GM18861 (cell line): Measurements from ENCODE around the gene ATP11B.

Experiments used
- ATAC-seq: cut with Tn5 transposase; IDR thresholded peaks from one replicate; pipeline ENCODE4 v1.9.1; 2021; ENCODE audit not compliant: unreplicated experiment

ATP11B gene

GRCh38 chr3:182908471-182908870 lies 115.2 kb downstream of the ATP11B start:
- ATAC-seq = no peak

- ATAC-seq = no peak
Observed at GRCh38 chr3:182909318-182910040, 116.2 kb downstream of the ATP11B start.

- no peak for ATAC-seq
Observed at GRCh38 chr3:182910936-182911781, 117.9 kb downstream of the ATP11B start.

GRCh38 chr3:182911782-182912111 lies 118.4 kb downstream of the ATP11B start:
- no peak for ATAC-seq

GRCh38 chr3:182912474-182912873 lies 119.2 kb downstream of the ATP11B start:
- ATAC-seq = no peak

- peak; percentile 95 for ATAC-seq
Observed at GRCh38 chr3:182913889-182914288, 120.6 kb downstream of the ATP11B start.

- ATAC-seq = peak; percentile 43
Observed at GRCh38 chr3:182914341-182914740, 121.0 kb downstream of the ATP11B start.

- no peak for ATAC-seq
Observed at GRCh38 chr3:182917134-182917533, 123.8 kb downstream of the ATP11B start.

- no peak for ATAC-seq
Observed at GRCh38 chr3:182919866-182920357, 126.6 kb downstream of the ATP11B start.

GRCh38 chr3:182920515-182921084 lies 127.3 kb downstream of the ATP11B start:
- no peak for ATAC-seq

- no peak for ATAC-seq
Observed at GRCh38 chr3:182921665-182922355, 128.5 kb downstream of the ATP11B start.

- ATAC-seq = peak; percentile 90
Observed at GRCh38 chr3:182925330-182925943, 132.1 kb downstream of the ATP11B start.

- no peak for ATAC-seq
Observed at GRCh38 chr3:182925944-182926337, 132.6 kb downstream of the ATP11B start.

GRCh38 chr3:182935803-182936202 lies 142.5 kb downstream of the ATP11B start:
- ATAC-seq = no peak

- ATAC-seq = no peak
Observed at GRCh38 chr3:182936239-182936917, 143.1 kb downstream of the ATP11B start.

GRCh38 chr3:182936918-182937285 lies 143.6 kb downstream of the ATP11B start:
- ATAC-seq = no peak

GRCh38 chr3:182937293-182938051 lies 144.2 kb downstream of the ATP11B start:
- ATAC-seq = peak; percentile 92

- no peak for ATAC-seq
Observed at GRCh38 chr3:182940266-182940808, 147.0 kb downstream of the ATP11B start.

- no peak for ATAC-seq
Observed at GRCh38 chr3:182941719-182942118, 148.4 kb downstream of the ATP11B start.
